ENCODE data around the gene WASF3.
A peak's percentile ranks its signal among the peaks of the same experiment; 100 is the strongest.

Gene WASF3

DNA sequence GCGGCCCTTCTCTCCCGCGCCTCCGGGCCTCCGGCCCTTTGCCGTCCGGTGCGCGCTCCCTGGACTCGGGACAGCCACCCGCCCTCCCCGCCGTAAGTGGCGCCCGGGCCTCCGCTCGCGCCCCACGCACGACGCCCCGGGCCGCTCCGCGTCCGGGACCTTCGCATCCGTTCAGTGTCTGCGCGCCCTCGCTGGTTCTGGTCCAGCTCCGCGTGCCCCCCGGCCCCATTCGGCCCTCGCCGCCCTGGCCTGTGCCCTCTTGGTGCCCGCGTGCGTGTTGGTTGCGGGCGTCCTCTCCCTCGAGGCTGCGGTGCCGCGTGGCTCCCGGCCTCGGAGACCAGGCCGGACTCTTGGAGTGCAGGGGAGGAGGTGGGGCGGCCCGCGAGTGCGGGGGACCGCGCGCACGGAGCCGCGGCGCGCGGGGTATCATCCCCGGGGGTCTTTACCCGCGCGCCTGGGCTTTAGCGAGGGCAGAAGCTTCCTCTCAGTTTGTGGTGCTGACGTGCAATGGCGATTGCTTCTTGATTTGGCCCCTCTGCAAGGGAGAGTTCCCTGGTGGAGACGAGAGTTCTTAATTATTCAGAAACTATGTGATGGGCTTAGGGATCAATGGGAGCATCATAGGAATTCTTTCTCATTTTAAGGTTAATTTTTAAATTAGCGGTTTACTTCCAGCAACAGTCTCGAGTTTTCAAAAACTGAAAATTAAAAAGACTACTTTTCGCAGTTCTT lies 757 bp downstream of the WASF3 start:
- DNase-seq (ENCODE audit: low read depth, low spot score): peak; percentile 1

DNA sequence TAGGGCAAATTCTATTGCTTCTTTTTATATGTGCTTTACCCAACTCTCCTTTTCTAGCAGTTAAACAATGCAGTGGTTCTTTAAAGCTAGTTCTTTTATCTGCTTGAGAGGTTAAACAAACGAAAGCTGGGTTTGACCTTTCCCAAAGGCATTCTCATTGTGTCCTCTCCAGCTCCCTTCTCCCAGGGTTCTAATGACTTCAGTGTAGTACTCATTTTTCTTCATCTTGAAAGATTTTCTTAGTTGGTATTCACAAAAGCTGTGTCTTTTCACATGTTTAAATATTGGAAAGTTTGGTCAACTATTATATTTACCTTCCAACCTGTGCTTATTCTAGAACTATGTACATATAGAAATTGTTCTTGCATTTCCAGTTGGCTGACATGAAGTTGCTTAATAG lies 1.5 kb downstream of the WASF3 start:
- H3K27me3 ChIP-seq (ENCODE audit: insufficient read depth, insufficient read length): peaks cover 3% of the 10 kb centered on the region
- H3K36me3 ChIP-seq (ENCODE audit: insufficient read depth, insufficient read length, low read length): no peaks in the 10 kb centered on the region
- peaks cover 10% of the 10 kb centered on the region; the same call in 1 of the 2 replicates for H3K9me3 ChIP-seq (ENCODE audit: insufficient read depth, low read length)
- peaks cover 2% of the 10 kb centered on the region for H3K4me1 ChIP-seq (ENCODE audit: insufficient read depth, insufficient read length)
- TF ChIP-seq ZNF274 (IDR thresholded peaks at IDR 0.05; ENCODE audit: low read depth, low read length): no peak
- no peak for TF ChIP-seq SUZ12 (IDR thresholded peaks at IDR 0.05; ENCODE audit: extremely low read depth, insufficient read depth, insufficient read length)
- no peak for TF ChIP-seq YY1 (IDR thresholded peaks at IDR 0.05; ENCODE audit: insufficient read depth, insufficient read length)
- DNase-seq (ENCODE audit: low read depth, low spot score): no peak
- H3K9ac ChIP-seq (ENCODE audit: insufficient read length, low read depth): no peak overlapping the region
- no peak overlapping the region for H3K4me3 ChIP-seq (ENCODE audit: insufficient read length, low read depth)

More for the DNA sequence above, 757 bp downstream of the WASF3 start:
- Histone ChIP-seq H3K4me1 (ENCODE audit: insufficient read depth, insufficient read length) (peaks cover 2% of the 10 kb centered on the region), H3K9me3 (ENCODE audit: insufficient read depth, low read length) (peaks cover 10% of the 10 kb centered on the region; the same call in 1 of the 2 replicates), H3K36me3 (ENCODE audit: insufficient read depth, insufficient read length, low read length) (no peaks in the 10 kb centered on the region), H3K4me3 (ENCODE audit: insufficient read length, low read depth) (peak overlapping the region; percentile 75), H3K9ac (ENCODE audit: insufficient read length, low read depth) (peak overlapping the region; percentile 77), H3K27me3 (ENCODE audit: insufficient read depth, insufficient read length) (peaks cover 3% of the 10 kb centered on the region)
- no peak for TF ChIP-seq SUZ12 (IDR thresholded peaks at IDR 0.05; ENCODE audit: extremely low read depth, insufficient read depth, insufficient read length)
- no peak for TF ChIP-seq YY1 (IDR thresholded peaks at IDR 0.05; ENCODE audit: insufficient read depth, insufficient read length)
- TF ChIP-seq ZNF274 (IDR thresholded peaks at IDR 0.05; ENCODE audit: low read depth, low read length): no peak

DNA sequence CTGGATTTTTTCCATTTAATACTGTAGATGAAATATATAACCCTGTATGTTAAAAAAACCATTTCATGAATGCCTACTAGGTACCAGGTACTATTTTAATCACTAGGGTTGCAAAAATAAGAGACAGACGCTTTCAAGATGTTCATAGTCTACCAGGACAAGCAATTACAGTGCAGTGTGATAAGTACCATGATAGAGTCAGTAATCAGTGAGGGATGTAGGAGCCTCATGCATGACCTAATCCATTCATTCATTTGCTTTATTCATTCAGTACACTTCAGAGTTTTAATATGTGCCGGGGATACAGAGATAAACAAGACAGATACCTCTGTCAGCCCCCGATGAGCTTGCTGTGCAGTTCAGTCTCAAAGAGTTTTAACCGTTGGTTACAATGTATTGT lies 3.0 kb downstream of the WASF3 start:
- no peak for DNase-seq (ENCODE audit: low read depth, low spot score)
- Histone ChIP-seq H3K36me3 (ENCODE audit: insufficient read depth, insufficient read length, low read length) (no peaks in the 10 kb centered on the region), H3K9ac (ENCODE audit: insufficient read length, low read depth) (no peak overlapping the region), H3K4me1 (ENCODE audit: insufficient read depth, insufficient read length) (peaks cover 2% of the 10 kb centered on the region), H3K4me3 (ENCODE audit: insufficient read length, low read depth) (no peak overlapping the region), H3K27me3 (ENCODE audit: insufficient read depth, insufficient read length) (peaks cover 3% of the 10 kb centered on the region), H3K9me3 (ENCODE audit: insufficient read depth, low read length) (peaks cover 2% of the 10 kb centered on the region; the same call in 1 of the 2 replicates)
- no peak for TF ChIP-seq ZNF274 (IDR thresholded peaks at IDR 0.05; ENCODE audit: low read depth, low read length)
- no peak for TF ChIP-seq YY1 (IDR thresholded peaks at IDR 0.05; ENCODE audit: insufficient read depth, insufficient read length)
- no peak for TF ChIP-seq SUZ12 (IDR thresholded peaks at IDR 0.05; ENCODE audit: extremely low read depth, insufficient read depth, insufficient read length)

DNA sequence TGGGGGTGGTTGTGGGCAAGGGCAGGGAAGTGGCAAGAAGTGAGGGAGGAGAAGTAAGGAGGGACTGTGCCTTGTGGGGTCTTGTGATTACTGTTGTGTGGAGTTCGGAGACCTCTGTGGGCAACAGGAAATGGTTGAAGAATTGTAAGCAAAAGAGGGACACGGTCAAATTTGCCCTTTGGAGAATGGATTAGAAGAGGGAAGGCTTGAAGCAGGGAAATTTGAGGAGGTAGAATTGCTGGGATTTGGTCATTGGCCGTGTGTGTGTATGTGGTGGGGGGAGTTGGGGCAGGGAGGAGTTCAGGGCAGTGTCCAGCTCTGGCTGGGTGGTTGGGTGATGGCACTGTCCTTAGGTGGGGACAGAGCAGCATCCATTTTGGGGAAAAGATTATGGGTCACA lies 3.6 kb downstream of the WASF3 start:
- peaks cover 2% of the 10 kb centered on the region for H3K4me1 ChIP-seq (ENCODE audit: insufficient read depth, insufficient read length)
- H3K27me3 ChIP-seq (ENCODE audit: insufficient read depth, insufficient read length): peaks cover 3% of the 10 kb centered on the region
- H3K9me3 ChIP-seq (ENCODE audit: insufficient read depth, low read length): no peaks in the 10 kb centered on the region
- H3K36me3 ChIP-seq (ENCODE audit: insufficient read depth, insufficient read length, low read length): no peaks in the 10 kb centered on the region
- no peak for DNase-seq (ENCODE audit: low read depth, low spot score)
- TF ChIP-seq YY1 (IDR thresholded peaks at IDR 0.05; ENCODE audit: insufficient read depth, insufficient read length) (no peak), ZNF274 (IDR thresholded peaks at IDR 0.05; ENCODE audit: low read depth, low read length) (no peak), SUZ12 (IDR thresholded peaks at IDR 0.05; ENCODE audit: extremely low read depth, insufficient read depth, insufficient read length) (no peak)
- no peak overlapping the region for H3K4me3 ChIP-seq (ENCODE audit: insufficient read length, low read depth)
- no peak overlapping the region for H3K9ac ChIP-seq (ENCODE audit: insufficient read length, low read depth)

DNA sequence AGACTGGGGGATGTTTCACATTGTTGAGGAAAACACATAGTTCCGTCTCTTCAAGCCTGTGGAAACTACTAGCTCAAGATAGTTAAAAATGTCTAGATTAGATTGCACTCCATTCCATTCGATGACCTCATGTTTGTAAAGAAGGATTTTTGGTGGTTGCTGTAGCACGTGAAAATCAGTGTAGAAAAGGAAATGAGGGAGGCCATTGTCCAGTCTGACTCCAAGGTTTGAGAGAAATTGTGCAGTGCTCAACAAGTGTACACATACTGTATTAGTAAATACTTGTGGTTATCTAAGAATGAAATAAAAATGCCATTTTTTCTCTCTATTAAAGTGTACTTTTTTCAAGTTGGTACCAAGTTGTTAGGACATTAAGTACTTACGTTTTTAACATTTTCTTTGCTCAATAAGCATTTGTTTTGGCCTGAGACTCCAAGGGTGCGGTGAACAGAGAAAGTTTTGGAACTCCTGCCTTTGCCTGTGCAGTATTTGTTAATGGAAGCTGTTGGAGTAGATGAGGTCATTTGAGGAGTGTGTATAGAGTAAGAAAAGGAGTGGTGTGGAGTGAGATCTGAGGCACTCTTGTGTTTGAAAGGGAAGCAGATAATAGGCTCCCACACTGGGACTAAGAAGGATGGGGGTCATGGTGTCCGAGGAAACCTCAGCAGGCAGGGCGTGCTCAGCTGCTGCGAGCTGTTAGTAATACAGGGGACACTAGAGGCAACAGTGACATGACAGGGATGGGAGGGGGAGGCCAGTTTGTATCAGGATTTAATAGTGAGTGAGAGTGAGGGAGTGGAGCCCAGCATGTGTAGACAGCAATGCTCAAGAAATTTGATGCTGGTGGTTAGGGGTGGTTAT lies 4.4 kb downstream of the WASF3 start:
- peaks cover 2% of the 10 kb centered on the region for H3K4me1 ChIP-seq (ENCODE audit: insufficient read depth, insufficient read length)
- TF ChIP-seq SUZ12 (IDR thresholded peaks at IDR 0.05; ENCODE audit: extremely low read depth, insufficient read depth, insufficient read length) (no peak), ZNF274 (IDR thresholded peaks at IDR 0.05; ENCODE audit: low read depth, low read length) (no peak), YY1 (IDR thresholded peaks at IDR 0.05; ENCODE audit: insufficient read depth, insufficient read length) (no peak)
- H3K9ac ChIP-seq (ENCODE audit: insufficient read length, low read depth): no peak overlapping the region
- H3K4me3 ChIP-seq (ENCODE audit: insufficient read length, low read depth): no peak overlapping the region
- H3K9me3 ChIP-seq (ENCODE audit: insufficient read depth, low read length): no peaks in the 10 kb centered on the region
- DNase-seq (ENCODE audit: low read depth, low spot score): no peak
- H3K36me3 ChIP-seq (ENCODE audit: insufficient read depth, insufficient read length, low read length): no peaks in the 10 kb centered on the region
- H3K27me3 ChIP-seq (ENCODE audit: insufficient read depth, insufficient read length): no peaks in the 10 kb centered on the region

DNA sequence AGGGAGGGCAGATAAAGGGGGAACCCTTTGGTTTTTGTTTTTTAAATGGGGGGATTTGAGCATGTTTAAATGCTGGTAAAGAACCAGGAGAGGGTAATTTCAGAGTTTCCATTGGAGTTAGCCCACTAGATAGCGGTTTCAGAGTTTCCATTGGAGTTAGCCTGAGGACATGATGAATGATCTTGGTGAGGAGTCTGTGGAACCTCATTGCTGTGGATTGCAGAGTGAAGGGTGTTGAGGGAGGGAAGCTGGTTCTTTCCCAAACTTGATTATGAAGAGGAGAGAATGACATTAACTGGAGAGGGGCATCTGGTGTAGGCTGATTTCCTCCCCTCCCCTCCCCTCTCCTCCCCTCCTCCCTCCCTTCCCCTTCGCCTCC lies 5.0 kb downstream of the WASF3 start:
- Histone ChIP-seq H3K36me3 (ENCODE audit: insufficient read depth, insufficient read length, low read length) (no peaks in the 10 kb centered on the region), H3K9me3 (ENCODE audit: insufficient read depth, low read length) (no peaks in the 10 kb centered on the region), H3K9ac (ENCODE audit: insufficient read length, low read depth) (no peak overlapping the region), H3K4me1 (ENCODE audit: insufficient read depth, insufficient read length) (peaks cover 2% of the 10 kb centered on the region), H3K4me3 (ENCODE audit: insufficient read length, low read depth) (no peak overlapping the region), H3K27me3 (ENCODE audit: insufficient read depth, insufficient read length) (no peaks in the 10 kb centered on the region)
- TF ChIP-seq ZNF274 (IDR thresholded peaks at IDR 0.05; ENCODE audit: low read depth, low read length) (no peak), SUZ12 (IDR thresholded peaks at IDR 0.05; ENCODE audit: extremely low read depth, insufficient read depth, insufficient read length) (no peak), YY1 (IDR thresholded peaks at IDR 0.05; ENCODE audit: insufficient read depth, insufficient read length) (no peak)
- DNase-seq (ENCODE audit: low read depth, low spot score): no peak

DNA sequence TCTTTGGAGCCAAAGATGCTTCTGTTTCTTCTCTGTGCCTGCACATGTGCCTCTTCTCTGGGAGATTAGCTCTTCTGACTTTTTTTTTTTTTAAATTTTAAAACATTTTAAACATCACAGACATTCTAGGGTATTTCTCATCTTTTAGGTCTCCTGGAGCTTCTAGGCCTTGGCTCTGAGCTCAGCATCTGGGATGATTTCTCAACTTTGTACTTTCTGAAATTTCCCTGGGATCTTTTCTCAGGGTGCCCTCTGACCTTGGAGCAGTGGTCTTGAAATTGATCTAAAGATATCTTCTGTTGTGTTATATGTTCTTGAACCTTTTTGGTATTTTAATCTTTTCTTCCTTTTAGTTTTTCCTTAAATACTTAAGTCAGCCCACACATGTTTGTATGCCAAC lies 6.2 kb downstream of the WASF3 start:
- TF ChIP-seq SUZ12 (IDR thresholded peaks at IDR 0.05; ENCODE audit: extremely low read depth, insufficient read depth, insufficient read length) (no peak), ZNF274 (IDR thresholded peaks at IDR 0.05; ENCODE audit: low read depth, low read length) (no peak), YY1 (IDR thresholded peaks at IDR 0.05; ENCODE audit: insufficient read depth, insufficient read length) (no peak)
- H3K4me3 ChIP-seq (ENCODE audit: insufficient read length, low read depth): no peak overlapping the region
- H3K36me3 ChIP-seq (ENCODE audit: insufficient read depth, insufficient read length, low read length): no peaks in the 10 kb centered on the region
- no peak for DNase-seq (ENCODE audit: low read depth, low spot score)
- H3K9me3 ChIP-seq (ENCODE audit: insufficient read depth, low read length): no peaks in the 10 kb centered on the region
- H3K27me3 ChIP-seq (ENCODE audit: insufficient read depth, insufficient read length): no peaks in the 10 kb centered on the region
- no peak overlapping the region for H3K9ac ChIP-seq (ENCODE audit: insufficient read length, low read depth)
- peaks cover 2% of the 10 kb centered on the region for H3K4me1 ChIP-seq (ENCODE audit: insufficient read depth, insufficient read length)
